Astrocyte of the cerebellum (primary cell): Measurements from ENCODE around the gene LOXL3.
"Not testable (repeated sequence)": the region's sequence is repeated elsewhere in the genome, so short reads cannot be mapped to it uniquely, and the experiment has no call there.

Source experiments
- DNase-seq: peaks from one replicate; pipeline ENCODE4 v3.0.0-alpha.2; 2011; ENCODE audit warnings: low read depth
- H3K4me3 ChIP-seq: 2 replicates; pipeline ENCODE4 v1.5.1; 2011; ENCODE audit warnings: mild to moderate bottlenecking, low read depth, low read length, moderate library complexity
- CTCF ChIP-seq: IDR thresholded peaks from 2 replicates; pipeline ENCODE4 v1.5.1; 2012; ENCODE audit warnings: low read length, low read depth, moderate library complexity, mild to moderate bottlenecking; ENCODE audit errors: missing control alignments
- in situ Hi-C: cut with HindIII; loops from 2 replicates; pipeline ENCODE4 v1.10.0; 2017; ENCODE audit warnings: low sequenced_read_pairs

Gene LOXL3

DNA sequence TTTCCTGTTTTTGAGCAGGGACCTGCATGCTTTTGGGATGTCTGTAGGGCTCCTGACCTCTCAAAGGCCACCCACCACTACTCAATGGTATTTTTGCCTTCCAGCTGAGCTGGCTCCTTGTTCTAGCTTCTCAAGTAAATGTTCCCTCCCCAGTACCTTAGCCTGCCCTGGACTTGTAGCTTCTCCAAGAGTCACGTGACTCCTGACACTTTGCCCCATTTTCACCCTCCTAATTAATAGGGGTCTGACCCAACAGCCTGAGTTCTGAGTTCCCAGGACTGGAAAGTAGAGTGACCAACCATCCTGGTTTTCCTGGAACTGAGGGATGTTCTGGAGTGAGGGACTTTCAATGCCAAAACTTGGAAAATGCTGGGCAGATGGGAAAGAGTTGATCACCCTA lies 58.3 kb downstream of the LOXL3 start:
- in situ Hi-C loops: no loop called here

DNA sequence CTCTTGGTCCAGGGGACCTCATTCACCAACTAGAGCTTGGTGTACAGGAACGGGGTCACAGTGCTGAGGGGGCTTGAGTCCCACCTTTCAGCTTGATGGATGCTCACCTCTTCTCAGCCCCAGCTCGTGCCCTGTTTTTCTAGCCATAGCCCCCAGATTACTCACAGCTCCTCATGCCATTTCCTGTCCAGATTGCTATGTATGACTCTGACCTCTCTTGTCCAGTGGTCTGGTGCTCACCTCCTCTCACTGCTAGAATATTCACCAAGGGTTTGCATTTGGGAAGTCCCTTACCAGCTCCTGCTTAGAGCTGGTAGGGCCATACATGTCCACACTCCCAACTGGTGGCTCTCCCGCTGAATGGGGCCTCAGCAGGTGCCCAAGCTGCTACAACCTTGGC lies 60.2 kb downstream of the LOXL3 start:
- in situ Hi-C loops: loop anchor here (5.0 kb wide), 1 partner anchor 84 kb away; no protein-coding TSS in a partner anchor
- TF ChIP-seq CTCF: no peak
- DNase-seq: no peak
- no peak overlapping the region for H3K4me3 ChIP-seq

More for the DNA sequence above, 58.3 kb downstream of the LOXL3 start:
- no peak for DNase-seq
- TF ChIP-seq CTCF: no peak
- H3K4me3 ChIP-seq: no peak overlapping the region

- DNase-seq: no peak
- in situ Hi-C loops: loop anchor here (5.0 kb wide), 1 partner anchor 85 kb away; no protein-coding TSS in a partner anchor
- no peak for TF ChIP-seq CTCF
Measured at GRCh38 chr2:74491648-74492544, 61.8 kb downstream of the LOXL3 start.

GRCh38 chr2:74489906-74490305 lies 63.8 kb downstream of the LOXL3 start:
- no peak for TF ChIP-seq CTCF
- in situ Hi-C loops: loop anchor here (5.0 kb wide), 1 partner anchor 87 kb away; no protein-coding TSS in a partner anchor
- no peak for DNase-seq
- H3K4me3 ChIP-seq: no peak overlapping the region

More at GRCh38 chr2:74491648-74492544, 61.8 kb downstream of the LOXL3 start:
- no peak overlapping the region for H3K4me3 ChIP-seq

DNA sequence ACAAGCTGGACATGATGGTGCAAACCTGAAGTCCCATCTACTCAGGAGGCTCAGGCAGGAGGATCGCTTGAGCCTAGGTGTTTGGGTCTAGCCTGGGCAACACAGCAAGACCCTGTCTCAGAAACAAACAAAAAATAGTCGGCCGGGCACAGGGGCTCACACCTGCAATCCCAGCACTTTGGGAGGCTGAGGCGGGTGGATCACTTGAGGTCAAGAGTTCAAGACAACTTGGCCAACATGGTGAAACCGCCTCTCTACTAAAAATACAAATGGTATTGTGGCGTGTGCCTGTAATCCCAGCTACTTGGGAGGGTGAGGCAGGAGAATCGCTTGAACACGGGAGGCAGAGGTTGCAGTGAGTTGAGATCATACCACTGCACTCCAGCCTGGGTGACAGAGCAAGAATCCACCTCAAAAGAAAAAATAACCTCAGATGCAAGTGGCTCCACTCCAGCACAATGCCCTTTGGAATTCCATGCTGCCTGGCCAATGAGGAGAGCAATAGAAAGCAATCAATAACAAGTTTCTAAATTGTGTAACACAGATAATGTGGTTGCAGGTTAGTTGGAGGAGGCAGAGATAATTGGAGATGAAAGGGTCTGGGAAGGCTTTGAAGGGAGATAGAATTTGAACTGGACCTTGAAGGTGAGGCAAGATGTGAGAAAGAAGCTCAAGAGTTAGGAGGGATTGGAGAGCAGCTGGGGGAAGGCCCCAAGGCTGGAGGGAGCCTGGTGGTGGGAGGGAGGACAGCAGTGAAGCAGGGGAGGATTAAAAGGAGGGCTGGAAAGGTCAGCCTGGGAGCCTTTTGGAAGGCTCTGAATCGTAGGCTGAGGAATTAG lies 64.9 kb downstream of the LOXL3 start:
- no peak for DNase-seq
- H3K4me3 ChIP-seq: no peak overlapping the region
- in situ Hi-C loops: no loop called here
- TF ChIP-seq CTCF: no peak

- no peak for DNase-seq
- no peak for TF ChIP-seq CTCF
- in situ Hi-C loops: no loop called here
- no peak overlapping the region for H3K4me3 ChIP-seq
Measured at GRCh38 chr2:74486141-74486540, 67.6 kb downstream of the LOXL3 start.

DNA sequence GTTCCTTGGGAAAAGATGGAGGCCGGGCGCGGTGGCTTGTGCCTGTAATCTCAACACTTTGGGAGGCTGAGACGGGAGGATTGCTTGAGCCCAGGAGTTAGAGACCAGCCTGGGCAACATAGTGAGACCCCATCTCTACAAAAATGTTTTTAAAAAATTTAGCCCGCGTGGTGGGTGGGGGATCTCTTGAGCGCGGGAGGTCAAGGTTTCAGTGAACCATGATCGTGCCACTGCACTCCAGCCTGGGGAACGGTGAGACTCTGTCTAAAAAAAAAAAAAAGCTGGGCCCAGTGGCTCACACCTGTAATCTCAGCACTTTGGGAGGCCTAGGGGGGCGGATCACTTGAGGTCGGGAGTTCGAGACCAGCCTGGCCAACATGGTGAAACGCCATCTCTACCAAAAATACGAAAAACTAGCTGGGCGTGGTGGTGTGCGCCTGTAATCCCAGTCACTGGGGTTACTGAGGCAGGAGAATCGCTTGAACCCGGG lies 70.0 kb downstream of the LOXL3 start:
- in situ Hi-C loops, DNase-seq: not testable (repeated sequence)
- H3K4me3 ChIP-seq: peak overlapping the region; percentile 94
